ENCODE results near the gene TMEM204.

Gene TMEM204

GRCh38 chr16:1520461-1520860 lies 13.0 kb upstream of the TMEM204 start:
- DNase-seq (ENCODE audit: low read depth in 2 of 3, low spot score in 2 of 3) = no peak

DNA sequence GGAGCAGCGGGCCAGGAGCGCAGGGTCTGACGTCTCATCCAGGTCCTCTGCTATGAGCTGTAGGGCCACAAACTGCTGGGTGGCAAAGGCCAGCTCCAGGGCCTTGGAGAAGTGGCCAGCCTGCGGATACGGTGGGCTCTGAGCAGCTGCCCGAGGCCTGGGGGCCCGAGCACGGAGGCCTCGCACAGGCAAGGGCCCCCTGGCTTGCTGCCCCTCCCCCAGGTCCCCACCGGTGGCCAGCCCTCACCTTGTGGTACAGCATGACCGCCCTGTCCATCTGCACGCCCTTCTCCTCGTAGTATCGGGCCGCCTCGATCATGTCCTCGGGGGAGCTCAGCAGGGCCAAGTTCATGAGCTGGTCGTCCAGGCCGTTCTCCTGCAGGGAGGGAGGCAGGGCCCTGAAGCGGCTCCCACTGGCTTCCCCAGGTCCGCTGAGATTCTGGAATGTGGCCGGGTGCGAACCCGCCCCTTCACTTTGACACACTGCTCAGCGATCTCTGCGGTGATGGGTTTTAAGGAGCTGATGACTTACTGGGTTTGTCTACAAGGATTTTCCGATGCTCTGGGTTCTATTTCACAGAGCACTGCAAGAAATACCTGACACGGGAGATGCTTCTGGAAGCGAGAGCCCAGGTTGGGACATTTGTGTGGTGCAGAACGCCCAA lies 9.8 kb upstream of the TMEM204 start:
- DNase-seq (ENCODE audit: low read depth in 2 of 3, low spot score in 2 of 3) = no peak

DNA sequence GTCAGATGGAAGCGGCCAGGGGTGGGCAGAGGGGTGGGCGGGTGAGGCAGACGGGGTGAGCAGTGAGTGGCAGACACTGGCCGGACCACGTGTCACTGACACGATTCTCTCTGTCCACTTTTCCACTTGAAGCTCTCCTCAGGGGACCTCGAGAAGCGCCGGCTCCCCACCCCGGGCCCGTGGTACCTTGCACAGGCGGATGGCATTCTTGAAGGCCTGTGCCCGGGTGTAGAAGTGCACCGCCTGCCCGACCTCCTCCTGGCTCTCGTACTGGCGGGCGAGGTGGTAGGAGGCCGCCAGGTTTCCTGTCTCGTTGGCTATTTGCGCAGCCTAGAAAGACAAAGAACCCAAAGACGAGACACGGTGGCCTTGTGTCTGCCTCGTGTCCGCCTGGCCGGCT lies 9.1 kb upstream of the TMEM204 start:
- no peak for DNase-seq (ENCODE audit: low read depth in 2 of 3, low spot score in 2 of 3)

DNA sequence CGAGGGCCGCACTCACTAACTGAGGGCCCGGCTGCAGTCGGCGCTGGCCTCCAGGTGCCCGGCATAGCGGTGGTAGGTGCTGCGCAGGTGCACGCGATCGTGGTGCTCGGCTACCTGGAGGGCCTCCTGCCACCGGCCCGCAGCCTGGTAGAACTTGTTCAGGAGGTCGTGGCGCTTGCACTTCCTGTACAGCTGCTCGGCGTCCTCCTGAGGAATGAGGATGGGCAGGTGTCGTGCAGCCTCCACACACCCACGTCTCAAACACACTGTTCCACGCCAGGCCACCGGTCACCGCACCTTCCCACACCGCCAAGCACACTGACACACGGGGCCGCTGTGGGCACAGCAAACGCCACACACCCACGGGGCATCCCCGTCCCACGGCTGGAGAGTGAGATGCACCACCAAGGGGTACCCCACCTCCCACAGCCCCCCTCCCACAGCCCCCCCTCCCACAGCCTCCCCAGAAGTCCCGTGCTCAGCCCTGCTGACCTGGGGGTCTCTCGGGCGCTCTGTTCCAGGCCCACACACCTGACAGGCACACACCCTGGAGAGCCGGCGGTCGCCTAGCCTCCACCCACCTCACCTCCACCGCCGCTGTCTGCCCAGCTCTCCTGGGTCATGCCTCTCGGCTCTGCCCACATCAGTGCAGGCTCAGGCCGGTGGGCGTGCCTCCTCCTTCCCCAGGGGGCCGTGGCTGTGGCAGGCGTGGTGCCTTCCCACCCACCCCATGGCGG lies 7.4 kb upstream of the TMEM204 start:
- DNase-seq (ENCODE audit: low read depth in 2 of 3, low spot score in 2 of 3) = no peak

DNA sequence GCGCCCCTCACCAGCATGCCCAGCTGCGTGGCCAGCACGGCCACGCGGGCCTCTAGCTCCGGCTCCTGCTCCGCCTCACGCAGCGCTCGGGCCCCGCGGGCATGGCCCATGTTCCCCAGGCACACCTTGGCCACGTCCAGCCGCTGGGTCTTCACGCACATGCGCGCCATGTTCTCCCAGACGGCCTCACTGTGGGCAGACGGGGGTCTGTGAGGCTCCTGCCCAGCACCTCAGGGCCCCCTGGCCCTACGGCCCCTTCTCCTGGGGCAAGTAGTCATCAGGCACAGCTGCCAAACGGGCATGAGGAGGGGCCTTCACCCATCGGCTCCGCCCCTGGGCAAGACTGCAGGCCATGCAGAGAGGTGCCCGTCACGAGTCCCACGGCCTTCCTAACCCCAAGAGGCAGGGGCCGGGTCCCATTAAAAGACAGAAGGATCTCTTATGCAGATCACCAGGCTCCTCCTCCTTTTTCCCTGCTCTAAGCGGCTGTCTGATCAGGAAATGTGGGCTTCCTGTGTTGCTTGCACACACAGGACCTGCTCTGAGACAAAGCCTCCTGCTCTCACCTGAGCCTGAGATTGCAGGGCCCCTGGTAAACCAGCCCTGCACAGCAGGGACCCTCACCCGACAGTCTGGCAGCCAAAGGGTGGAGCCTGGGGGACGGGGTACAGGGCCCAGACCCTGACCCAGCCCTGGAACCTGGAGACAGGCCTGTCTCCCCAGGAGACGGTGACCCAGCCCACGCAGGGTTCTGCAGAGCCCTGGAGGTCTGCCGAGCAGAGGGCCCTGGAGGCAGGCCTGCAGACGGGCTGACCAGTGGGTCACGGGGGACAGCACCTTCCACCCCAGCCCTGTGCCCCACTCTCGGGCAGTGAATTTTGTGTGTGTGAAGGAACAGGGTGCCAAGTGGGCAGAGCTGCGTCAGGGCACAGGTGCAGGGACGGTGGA lies 6.6 kb upstream of the TMEM204 start:
- no peak for DNase-seq (ENCODE audit: low read depth in 2 of 3, low spot score in 2 of 3)

DNA sequence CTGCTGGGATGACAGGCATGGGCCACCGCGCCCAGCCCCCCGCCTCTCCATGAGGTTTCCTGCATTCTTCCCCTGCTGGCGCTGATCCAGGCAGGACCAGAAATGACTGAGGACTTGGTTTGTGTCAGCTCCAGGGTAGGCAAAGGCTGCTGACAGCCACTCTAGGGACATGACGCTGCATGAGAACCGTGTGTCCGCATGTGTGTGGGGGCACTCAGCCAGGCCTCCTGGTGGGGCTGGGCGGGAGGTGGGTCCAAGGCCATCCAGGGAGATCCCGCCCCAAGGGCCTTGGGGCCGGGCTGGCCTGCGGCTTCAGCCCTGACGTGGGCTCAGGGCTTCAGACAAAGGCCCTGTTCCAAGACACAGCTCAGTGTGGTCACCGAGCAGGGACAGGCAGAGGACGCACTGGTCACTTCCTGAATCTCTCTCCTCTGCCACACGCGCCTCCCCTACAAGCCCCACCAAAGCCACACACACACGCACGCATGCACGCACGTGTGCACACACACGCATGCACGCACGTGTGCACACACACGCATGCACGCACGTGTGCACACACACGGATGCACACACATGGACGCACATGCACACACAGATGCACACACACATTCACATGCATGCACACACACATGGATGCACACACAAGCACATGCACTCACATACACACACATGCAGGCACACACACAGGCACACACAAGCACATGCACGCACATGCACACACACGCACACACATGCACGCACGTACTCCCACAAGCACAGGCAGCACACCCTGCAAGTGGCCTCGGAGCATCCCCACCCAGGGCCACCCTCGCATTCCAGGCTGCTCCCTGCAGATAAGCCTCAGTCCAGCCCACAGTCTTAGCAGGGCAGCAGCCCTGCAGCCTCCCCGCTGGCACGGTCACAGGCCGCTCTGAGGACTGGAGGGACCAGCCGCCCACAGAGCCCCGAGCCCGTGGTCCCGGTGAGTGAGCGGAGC lies 5.3 kb upstream of the TMEM204 start:
- no peak for DNase-seq (ENCODE audit: low read depth in 2 of 3, low spot score in 2 of 3)

DNA sequence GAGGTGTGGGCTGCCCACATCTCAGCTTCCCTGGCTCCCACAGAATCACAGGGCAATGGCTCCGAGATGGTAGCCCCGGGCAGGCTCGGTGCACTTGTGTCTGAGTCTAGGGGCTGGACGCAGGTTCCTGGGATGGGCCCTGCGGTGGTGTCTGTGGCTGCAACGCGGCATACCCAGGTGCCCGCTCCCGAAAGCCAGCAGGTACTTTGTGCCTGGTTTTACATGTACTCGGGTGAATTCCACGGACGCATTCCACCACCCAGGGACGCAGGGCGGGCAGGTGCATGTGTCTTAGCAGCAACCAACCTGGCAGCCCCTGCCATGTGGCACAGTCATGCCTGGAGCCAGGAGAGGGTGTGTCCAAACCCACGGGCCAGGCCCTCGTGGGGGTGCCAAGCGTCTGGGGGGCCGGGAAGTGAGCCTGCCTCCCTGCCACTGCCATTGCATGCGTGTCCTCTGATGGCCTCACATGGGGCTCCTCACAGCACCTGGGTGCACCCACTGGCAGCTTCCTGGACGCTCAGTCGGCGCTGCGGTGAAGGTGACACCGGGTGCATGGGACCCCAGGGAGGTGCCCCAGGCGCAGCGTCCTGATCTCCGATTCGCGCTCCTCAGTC lies 4.4 kb upstream of the TMEM204 start:
- no peak for DNase-seq (ENCODE audit: low read depth in 2 of 3, low spot score in 2 of 3)

GRCh38 chr16:1530349-1530882 lies 3.0 kb upstream of the TMEM204 start:
- no peak for DNase-seq (ENCODE audit: low read depth in 2 of 3, low spot score in 2 of 3)

DNA sequence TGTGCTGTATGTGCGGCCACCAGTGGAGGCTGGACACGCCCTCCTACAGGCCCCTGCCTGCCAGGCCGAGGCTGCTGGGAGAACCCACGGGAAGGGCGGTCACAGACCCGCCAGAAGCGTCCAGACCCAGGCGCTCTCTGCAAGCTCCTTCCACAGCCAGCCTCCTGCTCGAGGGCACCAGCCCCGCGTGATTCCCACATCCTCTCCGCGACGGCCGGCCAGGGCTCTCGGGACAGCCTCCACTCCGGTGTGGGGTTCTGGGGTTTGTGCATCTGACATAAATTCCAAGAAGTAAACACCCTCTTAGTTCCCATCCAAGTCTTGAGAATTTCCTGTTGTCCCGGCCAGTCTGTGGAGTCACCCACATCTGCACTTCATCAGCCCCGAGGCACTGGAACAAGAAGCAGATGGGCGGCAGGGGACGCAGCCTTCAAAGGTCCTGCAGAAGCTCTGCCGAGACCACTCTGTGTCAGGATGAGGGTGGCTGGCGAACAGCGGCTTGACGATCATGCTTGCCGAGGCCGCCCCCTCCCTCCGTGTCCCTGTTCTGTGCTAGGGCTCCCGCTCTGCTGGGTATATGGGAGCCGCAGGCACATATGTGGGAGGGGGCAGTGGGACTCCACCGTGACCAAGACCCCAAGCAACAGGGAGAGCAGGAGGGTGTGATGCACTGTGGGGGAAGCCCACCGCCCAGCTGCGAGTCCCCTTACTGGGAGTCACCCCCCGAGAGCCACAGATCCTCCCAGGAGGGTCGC lies 2.4 kb upstream of the TMEM204 start:
- no peak for DNase-seq (ENCODE audit: low read depth in 2 of 3, low spot score in 2 of 3)

GRCh38 chr16:1531638-1531910 lies 1.9 kb upstream of the TMEM204 start:
- no peak for DNase-seq (ENCODE audit: low read depth in 2 of 3, low spot score in 2 of 3)

DNA sequence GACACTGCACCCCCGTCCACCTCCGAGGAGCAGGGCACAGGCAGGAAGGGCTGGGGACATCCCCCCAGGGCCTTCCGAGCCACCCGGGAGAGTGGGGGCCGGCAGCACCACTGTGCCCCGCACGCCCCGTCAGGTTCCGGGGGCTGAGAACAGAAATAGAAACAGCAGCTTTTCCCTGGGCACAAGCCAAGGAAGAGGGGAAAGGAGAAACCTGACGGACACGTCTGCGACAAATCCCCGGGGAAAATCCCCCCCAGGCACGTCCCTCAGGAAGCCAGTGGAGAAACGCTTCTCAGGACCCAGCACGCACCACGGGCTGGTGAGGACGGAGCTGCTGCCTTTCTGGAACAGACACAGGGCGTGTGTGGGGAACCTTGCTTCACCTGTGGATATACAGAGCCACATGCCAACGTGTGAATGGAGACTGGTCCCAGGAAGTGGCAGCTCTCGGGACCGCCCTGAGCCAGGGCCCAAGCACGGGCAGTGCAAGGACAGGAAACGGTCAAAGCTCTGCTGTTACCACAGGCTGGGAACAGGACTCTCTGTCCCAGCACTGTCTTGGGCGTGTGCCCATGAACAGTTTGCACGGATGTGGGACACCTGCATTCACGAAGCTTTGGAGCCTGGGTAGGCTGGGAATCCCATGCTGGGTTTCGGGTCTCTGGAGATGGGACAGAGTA lies 1.2 kb upstream of the TMEM204 start:
- no peak for DNase-seq (ENCODE audit: low read depth in 2 of 3, low spot score in 2 of 3)

DNA sequence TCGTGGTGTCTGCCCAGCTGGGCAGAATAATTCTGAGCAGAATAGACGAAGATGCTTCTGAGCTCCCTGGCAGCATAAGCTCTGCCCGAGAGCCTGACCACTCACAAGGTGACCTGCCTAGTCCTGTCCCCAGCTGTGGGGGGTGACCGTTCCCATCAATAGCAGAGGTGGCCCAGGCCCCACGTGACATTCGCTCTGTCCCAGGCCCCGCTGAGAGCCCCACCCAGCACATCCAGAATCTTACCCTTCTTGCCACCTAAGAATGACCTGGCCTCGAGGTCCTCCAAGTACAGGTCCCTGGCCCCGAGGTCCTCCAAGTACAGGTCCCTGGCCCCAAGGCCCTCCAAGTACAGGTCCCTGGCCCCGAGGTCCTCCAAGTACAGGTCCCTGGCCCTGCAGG lies 695 bp upstream of the TMEM204 start:
- no peak for DNase-seq (ENCODE audit: low read depth in 2 of 3, low spot score in 2 of 3)

- DNase-seq (ENCODE audit: low read depth in 2 of 3, low spot score in 2 of 3) = no peak
These were observed 855 bp downstream of the TMEM204 start for GRCh38 chr16:1534021-1535020.

DNA sequence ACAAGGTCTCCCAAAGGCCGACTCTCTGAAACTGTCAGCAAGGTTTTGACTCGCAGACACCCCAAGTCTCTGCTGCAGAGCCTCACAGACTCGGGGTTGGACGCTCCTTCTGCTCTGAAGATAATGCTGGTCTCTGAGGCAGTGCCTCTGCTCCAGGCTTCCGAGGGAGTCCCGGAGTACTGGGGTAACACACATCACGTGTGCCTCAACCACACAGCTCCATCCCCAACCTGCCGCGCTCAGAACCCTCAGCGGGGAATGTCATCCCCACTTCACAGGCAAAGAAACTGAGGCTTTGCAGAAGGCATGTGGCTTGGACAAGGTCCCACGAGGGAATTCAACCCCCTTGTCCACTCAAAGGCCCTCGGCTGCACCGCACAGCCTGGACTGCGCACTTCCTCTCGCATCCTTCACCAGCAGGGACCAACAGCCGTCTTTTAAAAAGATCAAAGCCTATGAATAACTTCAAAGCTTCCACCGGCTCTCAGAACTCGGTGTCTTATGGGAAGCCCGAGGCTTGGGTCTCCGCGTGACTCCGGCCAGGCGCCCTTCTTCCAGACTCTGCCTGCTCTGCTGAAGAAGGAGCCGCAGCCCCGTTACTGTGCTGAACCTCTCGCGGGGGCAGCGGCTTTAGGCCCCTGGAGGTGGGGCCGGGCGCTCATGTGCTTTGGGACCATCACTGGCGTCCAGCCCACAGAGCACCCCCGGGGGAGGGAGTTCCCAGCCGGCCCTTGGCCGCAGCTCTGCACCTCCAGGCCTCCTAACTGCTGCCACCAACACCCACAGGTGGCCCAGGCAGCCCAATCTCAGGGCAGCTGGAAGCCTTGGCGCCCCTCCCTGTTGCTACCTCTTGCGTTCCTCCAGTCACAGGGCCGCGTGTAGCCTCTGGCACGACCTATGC lies 2.2 kb downstream of the TMEM204 start:
- DNase-seq (ENCODE audit: low read depth in 2 of 3, low spot score in 2 of 3) = no peak

DNA sequence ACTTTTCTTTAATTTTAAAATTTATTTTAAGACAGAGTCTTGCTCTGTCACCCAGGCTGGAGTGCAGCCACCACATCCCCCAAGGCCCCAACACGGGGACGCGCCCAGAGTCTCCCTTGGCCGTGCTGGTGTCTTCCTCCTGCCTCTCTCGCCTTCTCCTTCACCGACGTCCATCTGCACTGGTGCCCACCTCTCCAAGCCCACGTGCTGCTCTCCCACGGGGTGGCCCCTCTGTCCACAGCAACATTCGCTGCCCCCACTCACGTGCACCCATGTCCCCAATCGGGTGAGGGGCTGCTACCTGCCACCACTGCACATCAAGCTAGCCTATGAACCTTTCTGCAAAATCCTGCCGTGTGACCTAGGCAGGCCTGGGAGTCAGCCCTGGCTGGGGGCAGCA lies 3.1 kb downstream of the TMEM204 start:
- no peak for DNase-seq (ENCODE audit: low read depth in 2 of 3, low spot score in 2 of 3)

DNA sequence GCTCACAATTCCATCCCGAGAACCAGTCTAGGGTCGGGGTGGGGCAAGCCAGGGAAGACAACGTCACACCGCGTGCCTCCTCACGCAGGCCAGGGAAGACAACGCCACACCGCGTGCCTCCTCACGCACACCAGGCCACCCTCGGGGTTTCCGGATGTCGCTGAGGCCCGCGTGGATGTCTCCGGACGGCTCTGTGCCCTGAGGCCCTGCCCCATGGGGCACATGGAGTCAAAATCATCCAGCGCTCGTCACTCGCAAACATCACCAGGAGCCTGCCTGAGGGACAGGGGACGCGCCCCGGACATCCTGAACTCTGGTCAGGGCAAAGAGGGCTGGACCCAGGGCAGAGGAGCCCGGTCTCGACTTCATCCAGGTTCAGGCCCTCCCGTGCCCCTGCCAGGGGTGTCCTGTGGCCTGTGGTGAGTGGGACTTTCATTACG lies 3.7 kb downstream of the TMEM204 start:
- no peak for DNase-seq (ENCODE audit: low read depth in 2 of 3, low spot score in 2 of 3)
